Tibial nerve (tissue), 4 donors: Measurements from ENCODE around the gene GYG2. TPM values are rescaled to one million over a fixed set of nuclear protein-coding genes. Genes with fewer than 3 reads are reported as not detected.

ENCODE experiments used
- DNase-seq, 2 donors: peaks; one replicate each; pipeline ENCODE4 v3.0.0-alpha.2; 2019; ENCODE audit warnings: low spot score in 2 of 2
- H3K27ac ChIP-seq, 4 donors: fragments of 200-600 bp; sonication (generic) in 3 of 4; one replicate each; pipeline ENCODE4 v1.5.1; 2017 to 2019; ENCODE audit warnings: mild to moderate bottlenecking in 1 of 4
- H3K27me3 ChIP-seq, 2 donors: fragments of 200-600 bp; sonication (generic) in 1 of 2; one replicate each; pipeline versions ENCODE4 v1.5.1 to v1.6.0; 2017 to 2019
- H3K36me3 ChIP-seq, 3 donors: fragments of 200-600 bp; sonication (generic); one replicate each; pipeline ENCODE4 v1.5.1; 2018 to 2019
- H3K4me1 ChIP-seq, 4 donors: fragments of 200-600 bp; sonication (generic) in 3 of 4; one replicate each; pipeline ENCODE4 v1.5.1; 2017 to 2019
- H3K4me3 ChIP-seq, 4 donors: fragments of 200-600 bp; sonication (generic) in 3 of 4; one replicate each; pipeline ENCODE4 v1.5.1; 2017 to 2019; ENCODE audit warnings: mild to moderate bottlenecking in 1 of 4, moderate library complexity in 1 of 4
- H3K9me3 ChIP-seq, 4 donors: fragments of 200-600 bp; sonication (generic) in 3 of 4; one replicate each; pipeline ENCODE4 v1.5.1; 2017 to 2019
- CTCF ChIP-seq, 5 experiments: fragments of 200-600 bp in 3 of 5; fragments of 450-650 bp in 2 of 5; sonication (generic) in 3 of 5; IDR thresholded peaks; one replicate each; pipeline ENCODE4 v1.5.1; 2016 to 2019; ENCODE audit warnings: antibody characterized with exemption in 5 of 5, mild to moderate bottlenecking in 3 of 5, moderate library complexity in 2 of 5
- EP300 ChIP-seq, 2 donors: sonication (generic); formaldehyde crosslinking; IDR thresholded peaks; one replicate each; pipeline ENCODE4 v1.6.1; 2017; ENCODE audit warnings: antibody characterized with exemption in 2 of 2, mild to moderate bottlenecking in 1 of 2
- POLR2A ChIP-seq, 2 donors: fragments of 450-650 bp; IDR thresholded peaks; one replicate each; pipeline ENCODE4 v1.6.1; 2017; ENCODE audit warnings: antibody characterized with exemption in 2 of 2, mild to moderate bottlenecking in 2 of 2, moderate library complexity in 2 of 2
- WGBS, 2 donors: methylation state at CpG; one replicate each; pipeline ENCODE4 v1.1.5; 2018; 5-methylcytosine and 5-hydroxymethylcytosine counted together
- total RNA-seq, 4 donors: library from RNA; depleted of rRNA; stranded (reverse); fragments of >200 nt; gene quantifications; one replicate each; pipeline ENCODE4 v1.1.0, GENCODE V29; 2016

GYG2 gene
- total RNA-seq, 4 donors from 2014 or later: 4.1 to 50.4 (median 22.3) TPM

GRCh38 chrX:2872671-2873277, 44.0 kb downstream of the GYG2 start:
- Histone ChIP-seq H3K27ac (no peak overlapping the region), H3K4me1 (no peaks in the 10 kb centered on the region), H3K27me3 (no peaks in the 10 kb centered on the region), H3K9me3 (peaks cover 0 to 8% (median 0%) of the 10 kb centered on the region in 4 donors), H3K36me3 (no peaks in the 10 kb centered on the region), H3K4me3 (no peak overlapping the region)
- DNase-seq: no peak
- TF ChIP-seq EP300 (IDR thresholded peaks at IDR 0.05) (no peak), CTCF (IDR thresholded peaks at IDR 0.05) (no peak), POLR2A (IDR thresholded peaks at IDR 0.05) (no peak)
- 89 to 90% methylated on average over 7 of the region's 7 CpGs for WGBS, 2 donors

- H3K27ac ChIP-seq: no peak overlapping the region
- 86 to 93% methylated on average over 5 of the region's 5 CpGs for WGBS, 2 donors
- peaks cover 0 to 8% (median 0%) of the 10 kb centered on the region in 4 donors for H3K9me3 ChIP-seq
- no peak for DNase-seq
- no peaks in the 10 kb centered on the region for H3K27me3 ChIP-seq
- no peaks in the 10 kb centered on the region for H3K36me3 ChIP-seq
- no peak overlapping the region for H3K4me3 ChIP-seq
- no peak for TF ChIP-seq CTCF (IDR thresholded peaks at IDR 0.05)
- TF ChIP-seq EP300 (IDR thresholded peaks at IDR 0.05): no peak
- TF ChIP-seq POLR2A (IDR thresholded peaks at IDR 0.05): no peak
- H3K4me1 ChIP-seq: no peaks in the 10 kb centered on the region
These were observed 45.7 kb downstream of the GYG2 start for GRCh38 chrX:2874222-2875135.

GRCh38 chrX:2875136-2875481, 46.4 kb downstream of the GYG2 start:
- Histone ChIP-seq H3K4me1 (no peaks in the 10 kb centered on the region), H3K27me3 (no peaks in the 10 kb centered on the region), H3K4me3 (no peak overlapping the region), H3K27ac (no peak overlapping the region), H3K36me3 (no peaks in the 10 kb centered on the region), H3K9me3 (peaks cover 0 to 8% (median 0%) of the 10 kb centered on the region in 4 donors)
- TF ChIP-seq CTCF (IDR thresholded peaks at IDR 0.05) (no peak), EP300 (IDR thresholded peaks at IDR 0.05) (no peak), POLR2A (IDR thresholded peaks at IDR 0.05) (no peak)
- DNase-seq: no peak
- WGBS, 2 donors: 91 to 96% methylated on average over 3 of the region's 3 CpGs

- Histone ChIP-seq H3K27ac (no peak overlapping the region), H3K4me1 (no peaks in the 10 kb centered on the region), H3K9me3 (peaks cover 0 to under 1% (median 0%) of the 10 kb centered on the region in 4 donors), H3K27me3 (no peaks in the 10 kb centered on the region), H3K4me3 (no peak overlapping the region), H3K36me3 (no peaks in the 10 kb centered on the region)
- no peak for TF ChIP-seq POLR2A (IDR thresholded peaks at IDR 0.05)
- no peak for TF ChIP-seq EP300 (IDR thresholded peaks at IDR 0.05)
- no peak for TF ChIP-seq CTCF (IDR thresholded peaks at IDR 0.05)
- no peak for DNase-seq
- WGBS, 2 donors: 78 to 83% methylated on average over 6 of the region's 6 CpGs
These were observed 47.2 kb downstream of the GYG2 start for GRCh38 chrX:2875798-2876399.

- 46% methylated on average over 2 of the region's 2 CpGs; no CpG with 5 or more reads in 1 of the 2 donors for WGBS, 2 donors
- Histone ChIP-seq H3K9me3 (no peaks in the 10 kb centered on the region), H3K27ac (no peak overlapping the region), H3K4me3 (no peak overlapping the region), H3K36me3 (no peaks in the 10 kb centered on the region), H3K27me3 (no peaks in the 10 kb centered on the region), H3K4me1 (no peaks in the 10 kb centered on the region)
- TF ChIP-seq CTCF (IDR thresholded peaks at IDR 0.05): no peak
- no peak for TF ChIP-seq POLR2A (IDR thresholded peaks at IDR 0.05)
- no peak for TF ChIP-seq EP300 (IDR thresholded peaks at IDR 0.05)
- no peak for DNase-seq
These were observed 49.8 kb downstream of the GYG2 start for GRCh38 chrX:2878563-2878962.
